Stomach (tissue), 4 donors: ENCODE results near the gene LRRFIP1.

Experiments
- POLR2A ChIP-seq, 4 donors: fragments of 450-650 bp; IDR thresholded peaks; one replicate each; pipeline ENCODE4 v1.6.1; 2016; ENCODE audit warnings: antibody characterized with exemption in 4 of 4, control low read depth in 2 of 4, mild to moderate bottlenecking in 1 of 4, moderate library complexity in 1 of 4
- POLR2AphosphoS5 ChIP-seq, 3 donors: sonication (generic); formaldehyde crosslinking; IDR thresholded peaks; one replicate each; pipeline ENCODE4 v1.6.1; 2016; ENCODE audit warnings: antibody characterized with exemption in 3 of 3
- TF ChIP-seq, protein P1 (sequence below), 7 experiments: fragments of 450-650 bp in 4 of 7; fragments of 200-600 bp in 3 of 7; sonication (generic) in 3 of 7; IDR thresholded peaks; one replicate each; pipeline ENCODE4 v1.5.1; 2016 to 2019; ENCODE audit warnings: antibody characterized with exemption in 7 of 7, control low read depth in 2 of 7, mild to moderate bottlenecking in 1 of 7

DNA sequence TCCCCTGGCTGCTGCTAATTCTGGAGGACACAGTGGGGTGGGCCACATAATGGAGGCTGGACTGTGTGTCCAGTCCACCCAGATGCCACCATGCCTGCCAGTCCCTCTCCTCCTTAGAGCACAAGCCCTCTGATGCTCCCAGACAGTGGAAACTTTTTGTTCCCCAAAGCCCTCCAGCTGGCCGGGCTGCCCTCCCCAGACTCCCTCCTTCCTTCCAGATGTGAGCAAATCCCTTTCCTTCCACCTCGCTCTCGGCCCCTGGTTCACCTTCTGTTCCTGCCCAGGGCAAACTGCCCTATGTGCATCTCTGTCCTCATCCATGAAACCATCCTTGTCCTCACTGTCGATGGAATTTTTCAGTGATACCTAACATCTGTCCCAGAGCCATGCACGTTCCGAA lies 33.9 kb downstream of the LRRFIP1 start:
- TF ChIP-seq POLR2A (IDR thresholded peaks at IDR 0.05) (no peak), POLR2AphosphoS5 (IDR thresholded peaks at IDR 0.05) (no peak)
- TF ChIP-seq, protein P1, sequence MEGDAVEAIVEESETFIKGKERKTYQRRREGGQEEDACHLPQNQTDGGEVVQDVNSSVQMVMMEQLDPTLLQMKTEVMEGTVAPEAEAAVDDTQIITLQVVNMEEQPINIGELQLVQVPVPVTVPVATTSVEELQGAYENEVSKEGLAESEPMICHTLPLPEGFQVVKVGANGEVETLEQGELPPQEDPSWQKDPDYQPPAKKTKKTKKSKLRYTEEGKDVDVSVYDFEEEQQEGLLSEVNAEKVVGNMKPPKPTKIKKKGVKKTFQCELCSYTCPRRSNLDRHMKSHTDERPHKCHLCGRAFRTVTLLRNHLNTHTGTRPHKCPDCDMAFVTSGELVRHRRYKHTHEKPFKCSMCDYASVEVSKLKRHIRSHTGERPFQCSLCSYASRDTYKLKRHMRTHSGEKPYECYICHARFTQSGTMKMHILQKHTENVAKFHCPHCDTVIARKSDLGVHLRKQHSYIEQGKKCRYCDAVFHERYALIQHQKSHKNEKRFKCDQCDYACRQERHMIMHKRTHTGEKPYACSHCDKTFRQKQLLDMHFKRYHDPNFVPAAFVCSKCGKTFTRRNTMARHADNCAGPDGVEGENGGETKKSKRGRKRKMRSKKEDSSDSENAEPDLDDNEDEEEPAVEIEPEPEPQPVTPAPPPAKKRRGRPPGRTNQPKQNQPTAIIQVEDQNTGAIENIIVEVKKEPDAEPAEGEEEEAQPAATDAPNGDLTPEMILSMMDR (IDR thresholded peaks at IDR 0.05) = no peak
